ENCODE results near the gene CRHR1. TPM values are rescaled to one million over a fixed set of nuclear protein-coding genes. Genes with fewer than 3 reads are reported as not detected.

Gene CRHR1
- total RNA-seq, 1 experiment from 2014 or later, result not detected

DNA sequence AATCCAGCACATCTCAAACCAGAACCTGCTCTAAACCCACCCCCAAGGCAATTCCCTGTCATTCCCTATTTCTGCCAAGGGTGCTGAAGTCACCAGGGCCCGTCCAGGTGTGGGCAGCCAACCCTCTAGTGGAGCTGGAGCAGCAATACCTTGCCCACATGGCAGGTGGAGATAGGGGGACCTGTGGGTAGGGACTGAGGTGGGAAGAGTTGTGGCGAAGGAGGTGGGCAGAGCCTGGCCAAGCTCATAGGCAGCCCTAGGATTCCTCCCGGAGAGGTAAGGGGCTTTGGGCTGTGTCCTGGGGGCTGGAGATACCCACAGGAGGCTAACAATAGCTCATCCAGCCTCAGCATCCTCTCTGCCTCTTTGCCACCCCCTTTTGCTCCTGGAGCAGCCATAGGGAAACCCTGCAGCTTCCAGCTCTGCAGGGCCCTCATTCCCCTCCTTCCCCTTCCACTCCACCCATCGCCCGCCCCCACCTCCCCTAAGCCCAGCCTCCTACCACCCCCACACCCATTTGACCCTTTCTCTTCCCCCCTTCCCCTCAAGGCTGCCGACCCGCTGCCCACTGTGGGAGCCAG, 30.4 kb upstream of the CRHR1 start:
- H3F3A ChIP-seq (ENCODE audit: insufficient read depth, low read depth), result no peaks in the 10 kb centered on the region
- CTCF ChIA-PET, result no interaction called here
- H3K4me1 ChIP-seq (replicated peaks; ENCODE audit: insufficient read depth), result no peaks in the 10 kb centered on the region
- H3K9me2 ChIP-seq (ENCODE audit: insufficient read depth), result no peaks in the 10 kb centered on the region
- DNase-seq, result no peak
- H3K9me3 ChIP-seq (ENCODE audit: insufficient read depth, low read depth), result no peaks in the 10 kb centered on the region
- intact Hi-C loops (cut with micrococcal nuclease; ENCODE audit: unreplicated experiment), result no loop called here
- H3K4me3 ChIP-seq, result no peak overlapping the region
- no peak overlapping the region for H2AFZ ChIP-seq
- no peaks in the 10 kb centered on the region for H3K79me2 ChIP-seq (ENCODE audit: low read depth)
- no peak overlapping the region for H3K27ac ChIP-seq
- BruUV-seq (replicated peaks), result no TSS peak
- POLR2A ChIA-PET (ENCODE audit: unreplicated experiment), result no interaction called here
- no peaks in the 10 kb centered on the region for H4K20me1 ChIP-seq (ENCODE audit: insufficient read depth)
- H3K36me3 ChIP-seq (ENCODE audit: low read depth), result no peaks in the 10 kb centered on the region
- H3K4me2 ChIP-seq, result no peak overlapping the region
- H3K27me3 ChIP-seq (ENCODE audit: insufficient read depth, low read depth), result peaks cover 95% of the 10 kb centered on the region
- TF ChIP-seq EZH2 (IDR thresholded peaks at IDR 0.05; ENCODE audit: low read depth), result no peak
- TF ChIP-seq, protein P1, sequence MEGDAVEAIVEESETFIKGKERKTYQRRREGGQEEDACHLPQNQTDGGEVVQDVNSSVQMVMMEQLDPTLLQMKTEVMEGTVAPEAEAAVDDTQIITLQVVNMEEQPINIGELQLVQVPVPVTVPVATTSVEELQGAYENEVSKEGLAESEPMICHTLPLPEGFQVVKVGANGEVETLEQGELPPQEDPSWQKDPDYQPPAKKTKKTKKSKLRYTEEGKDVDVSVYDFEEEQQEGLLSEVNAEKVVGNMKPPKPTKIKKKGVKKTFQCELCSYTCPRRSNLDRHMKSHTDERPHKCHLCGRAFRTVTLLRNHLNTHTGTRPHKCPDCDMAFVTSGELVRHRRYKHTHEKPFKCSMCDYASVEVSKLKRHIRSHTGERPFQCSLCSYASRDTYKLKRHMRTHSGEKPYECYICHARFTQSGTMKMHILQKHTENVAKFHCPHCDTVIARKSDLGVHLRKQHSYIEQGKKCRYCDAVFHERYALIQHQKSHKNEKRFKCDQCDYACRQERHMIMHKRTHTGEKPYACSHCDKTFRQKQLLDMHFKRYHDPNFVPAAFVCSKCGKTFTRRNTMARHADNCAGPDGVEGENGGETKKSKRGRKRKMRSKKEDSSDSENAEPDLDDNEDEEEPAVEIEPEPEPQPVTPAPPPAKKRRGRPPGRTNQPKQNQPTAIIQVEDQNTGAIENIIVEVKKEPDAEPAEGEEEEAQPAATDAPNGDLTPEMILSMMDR (conservative IDR thresholded peaks at IDR 0.05), result no peak

GRCh38 chr17:45755050-45755449, 29.1 kb upstream of the CRHR1 start:
- H3K4me2 ChIP-seq, result no peak overlapping the region
- no TSS peak for BruUV-seq (replicated peaks)
- ChIA-PET POLR2A (ENCODE audit: unreplicated experiment) (no interaction called here), CTCF (no interaction called here)
- no peaks in the 10 kb centered on the region for H3K79me2 ChIP-seq (ENCODE audit: low read depth)
- no peaks in the 10 kb centered on the region for H3K9me2 ChIP-seq (ENCODE audit: insufficient read depth)
- no peaks in the 10 kb centered on the region for H3K36me3 ChIP-seq (ENCODE audit: low read depth)
- H3K27me3 ChIP-seq (ENCODE audit: insufficient read depth, low read depth), result peaks cover 95% of the 10 kb centered on the region
- no peaks in the 10 kb centered on the region; the same call in 1 of the 2 replicates for H3K9me3 ChIP-seq (ENCODE audit: insufficient read depth, low read depth)
- TF ChIP-seq, protein P1 (conservative IDR thresholded peaks at IDR 0.05), result no peak
- TF ChIP-seq EZH2 (IDR thresholded peaks at IDR 0.05; ENCODE audit: low read depth), result no peak
- no peak for DNase-seq
- no peaks in the 10 kb centered on the region for H3K4me1 ChIP-seq (replicated peaks; ENCODE audit: insufficient read depth)
- no peaks in the 10 kb centered on the region for H3F3A ChIP-seq (ENCODE audit: insufficient read depth, low read depth)
- no peaks in the 10 kb centered on the region for H4K20me1 ChIP-seq (ENCODE audit: insufficient read depth)
- no peak overlapping the region for H3K27ac ChIP-seq
- no peak overlapping the region for H3K4me3 ChIP-seq
- H2AFZ ChIP-seq, result no peak overlapping the region
- intact Hi-C loops (cut with micrococcal nuclease; ENCODE audit: unreplicated experiment), result no loop called here

DNA sequence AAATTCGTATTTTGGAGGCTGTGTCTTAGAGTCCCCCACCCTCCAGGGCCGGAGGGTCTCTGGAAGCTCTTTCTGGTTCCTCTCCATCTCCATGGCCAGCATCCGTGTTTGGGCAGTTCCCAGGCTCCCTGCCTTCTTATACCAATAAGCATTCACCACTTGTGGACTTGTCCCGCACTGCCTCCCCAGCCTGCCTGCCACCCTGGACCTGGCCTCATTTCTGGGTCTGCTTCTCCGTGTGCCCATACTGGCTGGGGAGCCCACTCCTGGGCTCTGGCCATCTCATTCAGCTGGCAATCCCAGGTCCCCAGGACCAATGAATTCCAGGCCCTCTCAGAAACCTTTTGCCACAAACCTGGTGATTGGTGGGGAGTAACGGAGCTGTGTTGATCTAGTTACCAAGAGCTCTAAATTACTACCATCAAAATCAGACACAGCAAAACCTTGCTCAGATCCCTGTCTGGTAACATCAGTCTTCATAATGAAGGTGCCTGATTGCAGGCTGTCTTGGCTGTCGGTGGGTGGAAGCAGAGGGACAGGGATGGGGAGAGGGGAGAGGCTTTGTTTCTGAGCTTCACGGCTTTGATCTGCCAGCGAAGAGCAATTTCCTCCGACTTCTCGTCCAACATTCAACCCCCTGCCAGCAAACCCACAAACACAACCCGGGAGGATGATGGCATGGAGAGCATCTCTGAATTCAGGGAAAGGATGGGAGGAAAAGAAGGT, 27.7 kb upstream of the CRHR1 start:
- peaks cover 93% of the 10 kb centered on the region for H3K27me3 ChIP-seq (ENCODE audit: insufficient read depth, low read depth)
- no peaks in the 10 kb centered on the region for H3K36me3 ChIP-seq (ENCODE audit: low read depth)
- CTCF ChIA-PET, result no interaction called here
- no peak overlapping the region for H3K4me3 ChIP-seq
- DNase-seq, result no peak
- H2AFZ ChIP-seq, result no peak overlapping the region
- no peaks in the 10 kb centered on the region for H3K79me2 ChIP-seq (ENCODE audit: low read depth)
- no peak for TF ChIP-seq EZH2 (IDR thresholded peaks at IDR 0.05; ENCODE audit: low read depth)
- TF ChIP-seq, protein P1 (conservative IDR thresholded peaks at IDR 0.05), result no peak
- no peaks in the 10 kb centered on the region for H3F3A ChIP-seq (ENCODE audit: insufficient read depth, low read depth)
- POLR2A ChIA-PET (ENCODE audit: unreplicated experiment), result no interaction called here
- H3K4me1 ChIP-seq (replicated peaks; ENCODE audit: insufficient read depth), result no peaks in the 10 kb centered on the region
- BruUV-seq (replicated peaks), result no TSS peak
- no peaks in the 10 kb centered on the region for H4K20me1 ChIP-seq (ENCODE audit: insufficient read depth)
- H3K4me2 ChIP-seq, result no peak overlapping the region
- no peak overlapping the region for H3K27ac ChIP-seq
- H3K9me3 ChIP-seq (ENCODE audit: insufficient read depth, low read depth), result no peaks in the 10 kb centered on the region; the same call in 1 of the 2 replicates
- H3K9me2 ChIP-seq (ENCODE audit: insufficient read depth), result no peaks in the 10 kb centered on the region
- intact Hi-C loops (cut with micrococcal nuclease; ENCODE audit: unreplicated experiment), result no loop called here
